Activated naive CD4-positive, alpha-beta T cell (primary cell): ENCODE results near the gene ANKRD39.
A peak's percentile ranks its signal among the peaks of the same experiment; 100 is the strongest.
"Not testable (repeated sequence)": the region's sequence is repeated elsewhere in the genome, so short reads cannot be mapped to it uniquely, and the experiment has no call there.

Experiments
- DNase-seq, 4 experiments: peaks; one replicate each; lab custom pipeline; 2025; lab: John Stamatoyannopoulos, UW

Gene ANKRD39

GRCh38 chr2:96870626-96871255, 12.9 kb upstream of the ANKRD39 start:
- DNase-seq = peak in 1 of 4 experiments; percentile 55

DNA sequence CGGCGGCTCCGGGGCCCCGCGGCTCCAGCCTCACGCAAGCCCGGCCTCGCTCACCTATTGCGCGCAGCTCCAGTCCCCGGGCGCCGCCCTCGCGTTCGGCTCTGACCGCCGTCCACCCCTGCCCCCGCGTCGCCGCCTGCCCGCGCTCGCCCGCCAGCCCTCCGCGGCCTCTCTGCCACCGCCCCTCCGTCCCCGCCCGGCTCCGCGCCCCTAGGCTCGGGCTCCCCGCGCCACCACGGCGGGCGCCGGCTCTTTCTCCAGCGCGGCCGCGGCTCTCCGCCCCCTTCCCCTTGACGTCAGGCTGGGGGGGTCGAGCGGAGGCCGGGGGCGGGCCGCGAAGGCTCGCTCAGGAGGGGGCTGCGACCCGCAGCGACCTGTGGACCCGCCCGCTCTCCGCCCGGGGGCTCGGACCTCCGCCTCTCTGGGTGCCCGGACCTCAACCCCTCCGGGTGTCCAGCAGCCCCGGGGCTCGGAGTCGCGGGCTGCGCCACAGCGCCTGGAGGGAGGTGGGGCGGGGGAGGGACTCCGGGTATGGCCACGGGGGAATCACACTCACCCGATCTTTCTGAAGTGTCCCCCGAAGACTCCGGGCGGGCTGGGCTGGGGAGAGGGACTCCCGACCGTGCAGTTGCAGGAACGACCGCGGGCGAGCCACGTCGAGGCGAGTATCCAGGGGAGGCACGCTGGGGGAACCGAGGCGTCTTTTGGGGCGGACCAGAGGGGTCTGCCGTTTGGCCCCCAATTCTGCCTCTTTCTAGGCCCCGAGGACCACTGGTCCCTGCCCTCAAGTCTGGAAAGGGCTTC, 12.2 kb upstream of the ANKRD39 start, which contains the start of gene SEMA4C:
SEMA4C (minus strand) TSS at position 259 of the 804 bp plus-strand sequence. CDS start 2,194 bp downstream, outside the sequence.
- peak in 2 of 4 experiments; percentile 31 to 61 for DNase-seq

- DNase-seq = no peak
These were observed 11.5 kb upstream of the ANKRD39 start for GRCh38 chr2:96869281-96869821.

DNA sequence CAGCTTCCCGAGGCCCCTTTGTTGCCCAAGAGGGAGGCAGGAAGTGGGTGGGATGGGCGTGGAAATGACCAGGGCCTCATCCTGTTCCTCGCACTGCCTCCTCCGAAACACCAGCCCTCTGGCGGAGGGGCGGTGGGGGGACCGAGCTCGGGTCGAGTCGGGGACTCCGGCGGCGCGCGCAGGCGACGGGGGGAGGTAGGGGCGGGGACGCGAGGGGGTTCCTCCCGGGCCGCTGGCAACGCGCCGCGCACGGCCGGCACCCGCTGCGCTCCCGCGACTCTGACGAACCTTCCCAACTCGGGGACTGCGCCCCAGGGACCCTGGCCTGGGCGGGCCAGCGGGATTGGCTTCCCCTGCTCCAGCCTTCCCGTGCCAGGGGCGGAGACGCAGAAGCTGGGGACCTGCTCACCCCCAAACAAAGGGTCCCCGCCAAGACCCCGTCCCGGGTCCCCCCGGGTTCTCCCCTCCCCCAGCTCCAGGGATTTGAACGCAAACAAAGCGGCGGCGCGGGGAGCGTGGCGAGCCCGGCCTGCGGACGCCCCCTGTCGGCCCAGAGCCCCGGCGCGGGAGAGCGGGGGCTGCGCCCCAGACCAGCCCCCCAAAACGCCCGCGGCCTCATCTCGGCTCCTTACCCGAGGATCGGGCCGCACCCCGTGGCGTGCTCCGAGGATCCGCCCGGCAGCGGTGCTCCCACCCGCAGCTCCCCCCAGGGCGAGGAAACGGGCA, 10.9 kb upstream of the ANKRD39 start:
- DNase-seq = peak in 2 of 4 experiments; percentile 33 to 53

DNA sequence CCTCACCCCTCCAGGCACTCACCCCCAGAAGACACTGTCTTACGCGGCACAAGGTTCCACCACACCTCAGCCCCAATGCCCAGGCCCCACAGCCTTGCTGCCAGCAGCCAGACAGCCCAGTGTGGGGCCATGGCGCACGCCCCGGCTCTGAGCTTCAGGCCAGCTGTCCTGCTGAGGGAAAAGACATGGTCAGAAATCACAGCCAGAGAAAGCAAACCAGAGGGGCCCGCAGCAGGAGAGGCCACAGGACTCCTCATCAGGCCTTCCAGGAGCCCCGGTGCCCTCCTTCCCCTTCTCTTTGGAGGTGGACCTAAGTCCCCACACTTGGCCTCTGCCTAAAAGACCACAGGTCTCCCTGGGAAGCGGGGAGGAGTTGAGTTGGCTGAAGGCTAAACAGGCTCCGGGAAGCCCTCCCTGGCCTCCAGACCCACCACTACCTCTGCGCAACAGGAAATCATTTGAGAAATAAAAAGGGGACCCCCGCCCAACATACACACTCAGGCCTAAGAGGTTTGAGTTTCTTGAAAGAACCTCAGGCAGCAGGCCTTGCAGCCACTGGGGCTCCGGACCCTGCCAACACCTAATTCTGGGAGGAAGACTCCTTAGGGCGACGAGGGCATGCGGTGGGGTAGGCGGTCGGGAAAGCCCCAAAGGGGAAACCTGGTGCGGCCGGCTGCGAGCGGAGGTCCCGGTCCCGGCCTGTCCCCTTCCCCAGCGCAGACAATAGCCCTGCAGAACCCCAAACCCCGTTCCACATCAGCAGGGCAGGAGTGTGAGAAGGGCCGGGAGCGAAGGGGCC, 10.1 kb upstream of the ANKRD39 start:
- DNase-seq = peak in 1 of 4 experiments; percentile 17

DNA sequence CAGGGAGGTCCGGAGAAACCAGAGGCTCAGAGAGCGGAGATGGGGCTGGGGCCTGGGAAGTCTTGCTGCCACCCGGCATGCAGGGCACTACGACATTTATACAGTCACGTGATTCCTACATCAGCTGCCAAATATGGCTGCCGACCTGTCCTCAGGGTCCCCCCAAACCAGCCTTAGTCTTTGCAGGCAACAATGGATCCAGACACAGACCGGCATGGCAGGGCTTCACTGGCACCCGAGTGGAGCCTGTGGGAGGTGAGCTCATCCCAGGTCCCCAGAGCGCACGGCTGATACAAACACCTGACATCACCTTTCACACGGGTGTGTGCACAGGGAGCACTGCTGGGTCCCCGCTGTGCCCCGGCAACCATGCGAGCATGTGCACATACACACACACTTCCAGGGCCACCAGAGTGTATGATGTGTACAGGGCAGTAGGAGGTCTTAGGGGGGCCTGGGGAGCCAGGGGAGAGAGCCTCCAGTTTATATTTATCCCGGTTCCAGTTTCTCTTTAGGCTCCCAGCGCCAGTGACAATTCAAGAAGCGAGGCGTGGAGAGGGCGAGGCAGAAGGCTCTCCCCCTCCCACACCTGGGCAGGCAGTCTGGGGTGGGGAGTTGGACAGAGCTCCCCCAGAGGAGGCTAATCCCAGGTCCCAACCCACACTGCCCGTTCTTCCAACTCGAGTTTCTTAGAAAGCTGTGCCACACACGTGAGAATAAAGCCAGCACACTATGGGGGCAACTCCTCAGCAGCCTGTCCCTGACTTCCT, 9.4 kb upstream of the ANKRD39 start:
- no peak for DNase-seq

DNA sequence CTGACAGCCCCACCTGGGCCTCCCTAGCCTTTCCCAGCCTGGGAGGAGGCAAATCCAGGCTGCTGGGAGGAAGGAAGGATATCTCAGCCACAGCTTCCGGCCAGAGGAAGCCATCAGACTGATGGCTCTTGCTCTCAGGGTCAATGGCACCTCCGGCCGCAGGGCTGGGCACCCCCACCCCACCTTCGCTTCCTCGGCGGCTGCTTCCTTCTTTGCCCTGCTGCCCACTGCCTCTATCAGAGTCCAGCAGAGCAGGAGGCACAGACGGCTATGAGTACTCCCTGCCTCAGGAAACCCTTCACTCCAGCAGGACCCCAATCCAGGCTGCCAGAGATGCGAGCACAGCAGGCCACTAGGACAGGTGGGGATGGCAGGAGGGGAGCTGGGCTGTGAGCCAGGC, 8.8 kb upstream of the ANKRD39 start:
- no peak for DNase-seq

GRCh38 chr2:96866149-96866548, 8.3 kb upstream of the ANKRD39 start:
- DNase-seq = no peak

GRCh38 chr2:96865654-96866053, 7.8 kb upstream of the ANKRD39 start:
- no peak for DNase-seq

- DNase-seq = no peak
These were observed 6.7 kb upstream of the ANKRD39 start for GRCh38 chr2:96864343-96865091.

DNA sequence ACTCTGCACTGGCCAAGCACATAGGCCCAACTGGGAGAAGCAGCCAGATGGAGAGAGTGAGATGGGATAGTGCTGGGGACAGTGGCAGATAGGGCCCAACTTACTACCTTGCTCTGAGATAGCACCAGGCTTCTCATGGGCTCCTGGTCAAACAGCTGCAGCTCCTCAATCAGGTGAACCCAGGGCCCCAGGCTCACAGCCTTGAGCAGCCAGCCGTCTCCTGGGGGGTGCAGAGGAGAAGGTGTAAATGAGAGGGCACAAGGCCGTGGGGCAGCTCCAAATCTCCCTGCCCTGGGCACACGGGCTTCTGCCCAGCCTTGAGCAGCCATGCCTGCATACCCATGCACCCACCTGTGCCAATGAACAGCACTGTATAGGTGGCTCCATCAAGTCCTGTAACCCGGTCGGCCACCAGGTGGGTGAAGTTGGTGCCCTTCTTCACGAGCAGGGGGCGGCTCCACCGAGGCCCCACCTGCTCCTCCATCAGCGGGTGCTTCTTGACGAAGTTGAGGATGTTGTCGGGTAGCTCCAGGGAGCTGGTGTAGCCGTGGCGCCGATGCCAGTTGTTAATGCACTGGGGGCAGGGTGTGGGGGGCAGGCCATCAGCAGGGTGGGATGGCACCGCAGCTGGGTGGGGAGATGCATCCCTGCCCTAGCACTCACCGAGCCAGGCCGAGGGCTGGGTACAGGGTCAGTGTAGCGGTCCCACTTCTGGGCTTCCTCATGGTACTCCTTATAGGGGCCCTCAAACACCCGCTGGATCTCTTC, 5.9 kb upstream of the ANKRD39 start:
- no peak for DNase-seq

DNA sequence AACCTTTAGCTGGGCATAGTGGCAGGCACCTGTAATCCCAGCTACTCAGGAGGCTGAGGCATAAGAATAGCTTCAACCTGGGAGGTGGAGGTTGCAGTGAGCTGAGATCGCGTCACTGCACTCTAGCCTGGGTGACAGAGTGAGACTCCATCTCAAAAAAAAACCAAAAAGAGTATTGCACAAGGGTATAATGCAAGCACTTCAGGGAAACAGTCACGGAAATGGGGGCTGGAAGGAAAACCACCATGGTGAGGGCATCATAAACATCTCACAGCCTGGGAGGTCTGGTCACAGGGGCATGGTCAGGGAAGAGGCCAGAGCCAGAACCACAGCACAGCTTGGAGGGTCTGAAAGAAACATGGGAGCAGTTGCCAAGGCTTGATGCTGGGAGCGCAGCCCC, 5.2 kb upstream of the ANKRD39 start:
- DNase-seq = not testable (repeated sequence)

GRCh38 chr2:96861074-96861473, 3.3 kb upstream of the ANKRD39 start:
- DNase-seq = no peak

DNA sequence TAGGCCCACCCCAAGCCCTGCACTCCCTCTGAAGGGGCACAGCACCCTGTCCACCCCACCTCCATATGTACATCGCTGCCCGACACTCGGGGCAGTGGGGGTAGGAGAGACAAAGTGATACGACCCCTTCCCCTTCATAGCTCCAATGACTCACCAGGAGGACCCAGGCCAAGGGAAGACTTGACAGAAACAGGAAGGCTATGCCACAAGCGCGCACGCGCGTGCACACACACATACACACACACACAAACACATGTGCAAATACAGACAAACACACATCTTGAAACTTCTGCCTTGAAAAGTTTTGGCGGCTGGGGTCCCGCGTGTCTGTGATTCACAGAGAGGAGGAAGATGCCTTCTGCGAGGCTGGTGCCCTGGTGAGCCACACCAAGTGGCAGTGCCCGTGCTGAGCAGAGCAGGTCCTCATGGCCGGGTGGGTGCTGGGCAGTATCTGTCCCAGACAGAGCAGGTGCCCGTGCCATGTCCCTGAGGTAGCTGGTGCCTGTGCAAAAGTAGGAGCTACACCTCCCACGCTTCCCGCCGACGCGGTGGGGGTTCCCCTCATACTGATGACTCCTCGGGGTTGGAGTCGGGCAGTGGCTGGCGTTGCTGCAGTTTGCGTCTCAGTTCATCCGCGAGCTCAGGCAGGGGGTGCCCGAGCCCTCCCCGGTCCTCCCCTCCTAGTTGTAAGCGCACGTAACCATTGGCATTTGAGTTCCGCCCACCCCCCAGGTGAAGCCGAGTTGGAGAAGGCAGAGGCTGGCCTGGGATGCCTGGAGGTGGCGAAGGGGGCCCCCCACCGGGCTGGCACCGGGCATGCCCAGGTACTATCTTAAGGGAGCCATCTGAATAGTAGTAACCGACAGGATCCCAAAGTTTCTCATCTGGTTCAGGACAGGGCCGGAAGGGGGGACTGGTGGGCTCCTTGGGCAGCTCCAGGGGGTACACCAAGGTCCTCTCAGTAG, 2.5 kb upstream of the ANKRD39 start:
- DNase-seq = no peak

- no peak for DNase-seq
These were observed 1.9 kb upstream of the ANKRD39 start for GRCh38 chr2:96859681-96860064.

DNA sequence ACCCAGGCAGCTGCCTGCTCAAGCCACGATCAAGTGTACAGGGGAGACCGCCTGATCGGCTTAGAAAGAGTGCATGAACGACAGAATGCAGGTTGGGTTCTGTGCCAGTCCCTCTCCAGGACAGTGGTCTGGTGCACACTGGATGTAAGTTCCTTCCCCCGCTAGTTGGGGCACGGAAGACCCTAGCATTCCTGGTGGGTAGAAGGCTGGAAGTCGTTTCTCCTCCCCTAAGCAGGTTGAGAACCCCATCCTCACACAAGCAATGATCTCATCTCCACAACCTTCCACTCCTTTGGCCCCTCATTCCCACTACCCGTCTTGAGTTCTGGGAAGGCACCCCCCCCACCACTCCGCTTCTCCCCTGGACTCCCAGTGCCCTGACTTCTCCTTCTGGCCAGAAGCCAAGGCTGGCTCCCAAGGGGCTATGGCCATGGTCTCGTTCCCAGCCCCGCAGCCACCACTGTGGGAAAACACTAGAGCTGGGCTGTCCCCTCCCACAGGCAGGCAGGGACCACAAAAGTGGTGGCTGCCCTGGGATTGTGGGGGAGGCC, 1.4 kb upstream of the ANKRD39 start:
- no peak for DNase-seq

DNA sequence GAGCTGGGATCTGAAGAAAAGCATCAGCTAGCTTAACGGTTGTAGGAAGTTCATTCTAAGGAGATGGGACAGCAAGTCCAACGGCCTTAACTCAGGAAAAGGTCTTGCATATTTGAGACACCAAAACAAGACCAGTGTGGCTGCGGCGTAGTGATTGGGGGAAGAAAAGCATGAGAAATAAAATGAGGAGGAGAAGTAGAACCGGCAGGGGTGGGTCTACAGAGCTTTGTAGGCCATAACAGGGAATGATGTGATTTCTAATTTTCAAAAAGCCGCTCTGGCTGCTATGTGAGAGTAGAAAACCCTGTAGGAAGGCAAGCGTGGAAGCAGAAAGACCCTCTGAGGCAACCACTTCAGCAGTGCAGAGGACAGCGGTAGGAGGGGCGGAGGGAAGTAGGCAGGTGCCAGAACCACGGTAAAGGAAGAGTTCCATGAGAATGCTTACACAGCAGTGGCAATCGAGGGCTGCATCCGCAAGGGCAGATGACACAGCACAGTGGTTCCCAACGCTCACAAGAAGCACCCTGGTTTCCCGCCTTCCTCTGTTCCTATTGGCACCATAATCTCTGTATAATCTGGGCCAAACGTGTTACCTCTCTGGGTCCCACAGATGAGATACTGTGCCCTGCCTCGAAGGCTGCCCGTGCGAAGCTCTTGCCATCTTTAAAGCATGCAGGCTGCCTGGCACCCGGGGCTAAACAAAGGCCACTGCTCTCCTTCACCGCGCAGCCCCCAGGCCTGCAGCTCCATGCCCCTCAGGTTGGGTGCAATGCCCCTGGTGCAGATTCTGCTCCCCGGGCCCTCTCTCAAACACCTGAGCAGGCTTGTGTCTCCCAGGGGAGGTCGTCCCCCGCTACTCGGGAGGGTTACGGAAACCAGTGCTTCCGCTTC, 795 bp downstream of the ANKRD39 start:
- peak in 1 of 4 experiments; percentile 37 for DNase-seq
